ENCODE data around the gene BRD3.
A peak's percentile ranks its signal among the peaks of the same experiment; 100 is the strongest.
"Not testable (repeated sequence)": the region's sequence is repeated elsewhere in the genome, so short reads cannot be mapped to it uniquely, and the experiment has no call there.

The BRD3 gene

DNA sequence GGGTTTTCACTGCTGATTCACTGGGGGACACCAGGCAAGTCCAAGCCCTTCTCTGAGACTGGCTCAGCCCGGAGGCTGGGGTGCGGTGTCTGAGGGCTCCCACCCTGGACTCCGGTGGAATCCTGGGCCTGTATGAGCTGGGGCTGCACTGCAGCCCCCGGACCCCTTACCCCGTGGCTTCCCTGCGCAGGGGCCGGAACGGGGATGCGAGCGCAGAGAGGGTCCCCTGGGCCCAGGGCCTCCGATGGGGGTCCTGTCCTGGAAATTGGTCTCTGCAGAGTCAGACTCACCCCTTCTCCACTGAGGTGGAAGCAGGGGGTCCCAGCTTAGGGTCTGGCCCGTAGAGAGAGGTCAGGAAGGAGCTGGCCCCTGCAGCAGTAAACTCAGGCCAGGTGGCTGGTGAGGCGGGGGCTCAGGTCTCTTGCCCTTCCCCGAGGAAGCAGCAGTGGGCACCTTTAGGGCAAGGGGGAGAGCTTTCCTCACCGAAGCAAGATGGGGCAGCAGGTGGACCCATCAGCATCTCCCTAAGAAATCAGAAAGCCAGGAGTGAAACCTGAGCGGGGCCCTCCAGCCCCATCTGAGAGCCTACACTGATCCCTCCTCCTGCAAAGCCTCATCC lies 74.1 kb downstream of the BRD3 start:
- DNase-seq (ENCODE audit: low spot score), result no peak
- no peak for FAIRE-seq

DNA sequence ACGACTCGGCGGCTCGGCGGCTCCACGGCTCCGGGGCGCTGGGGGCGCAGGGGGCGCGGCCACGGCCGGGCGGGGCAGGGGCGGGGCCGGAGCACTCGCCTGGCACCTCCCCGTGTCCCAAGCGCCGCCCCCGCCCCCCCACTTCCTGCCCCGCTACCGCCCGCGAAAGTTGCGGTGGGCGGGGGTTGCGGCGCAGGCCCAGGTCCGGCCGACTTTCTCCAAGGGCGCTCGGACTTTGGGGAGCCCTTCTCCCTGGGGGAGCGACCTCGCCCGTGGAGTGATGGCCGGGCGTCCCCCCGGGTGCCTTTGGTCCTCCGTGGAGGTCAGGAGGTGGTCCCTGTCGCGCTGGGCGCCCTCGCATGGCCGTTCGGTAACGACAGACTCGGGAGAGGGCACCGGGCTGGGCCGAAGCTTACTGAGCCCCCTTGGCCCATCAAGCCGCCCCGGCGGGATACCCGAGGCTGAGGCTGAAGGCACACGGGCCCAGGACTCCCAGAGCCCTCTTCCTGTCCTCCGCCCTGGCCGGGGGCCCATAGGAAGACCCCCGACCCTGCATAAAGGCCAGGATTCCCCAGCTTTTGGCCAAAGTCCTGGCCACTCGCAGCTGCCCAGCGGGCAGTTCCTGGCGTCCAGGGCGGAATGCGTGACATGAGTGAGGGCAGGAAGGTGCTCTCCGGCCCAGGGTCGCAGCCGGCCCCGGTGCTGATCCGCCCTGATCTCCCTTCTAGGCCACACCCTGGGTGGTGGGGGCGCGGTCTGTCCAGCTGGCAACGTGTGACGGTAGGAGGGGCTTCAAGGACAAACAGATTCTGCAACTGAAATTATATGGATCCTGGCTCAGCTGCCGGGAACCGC lies 74.8 kb downstream of the BRD3 start:
- FAIRE-seq, result peak; percentile 85
- DNase-seq (ENCODE audit: low spot score), result peak; percentile 87

DNA sequence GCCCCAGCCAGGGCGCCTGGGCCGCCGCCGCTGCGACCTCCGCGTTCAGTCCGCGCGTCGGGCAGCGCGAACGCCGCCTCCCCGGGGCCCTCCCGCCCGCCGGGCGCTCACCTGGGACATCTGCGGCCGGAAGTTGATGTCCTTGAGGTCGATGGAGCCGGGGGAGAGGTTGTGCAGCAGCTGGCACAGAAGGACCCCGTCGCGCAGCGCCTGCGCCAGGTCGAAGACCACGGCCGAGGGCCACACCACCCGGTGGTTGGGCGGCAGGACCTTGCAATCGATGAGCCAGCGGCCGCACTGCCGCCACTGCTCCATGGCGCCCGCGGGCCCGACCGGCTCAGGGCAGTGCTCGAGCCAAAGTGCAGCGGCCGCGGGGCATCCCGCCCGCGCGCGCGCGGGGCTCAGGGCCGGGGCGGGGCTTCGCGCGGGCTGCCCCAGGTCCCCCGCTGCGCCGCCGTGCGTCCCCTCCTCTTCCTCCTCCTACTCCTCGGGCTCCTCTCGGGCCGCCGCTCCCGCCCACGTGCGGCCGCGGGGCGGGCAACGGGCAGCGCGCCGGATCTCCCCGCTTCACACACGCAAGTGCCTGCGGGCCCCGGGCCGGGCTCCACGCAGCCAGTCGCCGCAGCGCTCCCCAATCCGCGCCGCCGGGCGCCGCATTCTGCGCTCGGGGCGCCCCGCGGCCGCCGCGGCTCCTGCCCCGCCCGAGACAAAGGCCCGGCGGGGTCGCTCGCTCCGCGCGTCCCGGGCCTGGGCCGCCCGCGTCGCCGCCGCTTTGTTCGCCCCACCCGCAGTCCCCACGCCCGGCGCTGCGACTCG lies 75.7 kb downstream of the BRD3 start, which contains the start of gene VAV2:
VAV2 (minus strand) TSS at position 361 of the 816 bp plus-strand sequence; CDS start at position 315, 46 bp downstream.
- FAIRE-seq, result no peak
- peak; percentile 83 for DNase-seq (ENCODE audit: low spot score)

DNA sequence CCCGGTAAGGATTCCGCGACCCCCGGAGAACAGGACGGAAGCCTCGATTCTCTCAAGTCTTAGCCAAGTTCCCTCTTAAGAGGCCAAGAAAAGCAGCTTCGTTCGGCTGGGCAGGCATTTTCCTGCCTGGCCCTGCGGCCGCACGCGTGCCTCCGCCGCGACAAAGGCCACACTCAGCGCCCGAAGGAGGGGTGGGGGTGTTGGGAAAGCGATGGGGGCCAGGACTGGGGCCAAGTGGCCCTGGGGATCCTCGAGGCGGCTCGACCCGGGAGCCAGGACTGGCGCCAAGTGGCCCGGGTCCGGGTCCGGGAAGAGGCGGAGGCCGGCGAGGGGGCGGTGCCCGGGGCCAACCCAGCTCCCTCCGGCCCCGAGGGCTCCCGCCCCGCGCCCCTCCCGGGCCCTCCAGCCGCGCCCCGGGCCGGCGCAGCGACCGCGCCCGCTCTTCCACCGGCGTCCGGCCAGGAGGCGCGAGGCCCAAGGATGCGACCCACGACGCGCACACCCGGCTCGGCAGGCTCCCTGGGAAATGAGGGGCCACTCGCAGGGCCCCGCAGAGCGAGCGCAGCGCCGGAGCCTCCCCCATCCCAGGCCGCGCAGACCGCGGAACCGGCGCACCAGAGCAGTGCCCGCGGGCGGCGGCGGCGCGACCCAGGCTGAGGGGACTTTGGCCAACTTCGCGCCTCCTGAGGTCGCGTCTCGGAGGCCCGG lies 76.5 kb downstream of the BRD3 start:
- FAIRE-seq, result no peak

DNA sequence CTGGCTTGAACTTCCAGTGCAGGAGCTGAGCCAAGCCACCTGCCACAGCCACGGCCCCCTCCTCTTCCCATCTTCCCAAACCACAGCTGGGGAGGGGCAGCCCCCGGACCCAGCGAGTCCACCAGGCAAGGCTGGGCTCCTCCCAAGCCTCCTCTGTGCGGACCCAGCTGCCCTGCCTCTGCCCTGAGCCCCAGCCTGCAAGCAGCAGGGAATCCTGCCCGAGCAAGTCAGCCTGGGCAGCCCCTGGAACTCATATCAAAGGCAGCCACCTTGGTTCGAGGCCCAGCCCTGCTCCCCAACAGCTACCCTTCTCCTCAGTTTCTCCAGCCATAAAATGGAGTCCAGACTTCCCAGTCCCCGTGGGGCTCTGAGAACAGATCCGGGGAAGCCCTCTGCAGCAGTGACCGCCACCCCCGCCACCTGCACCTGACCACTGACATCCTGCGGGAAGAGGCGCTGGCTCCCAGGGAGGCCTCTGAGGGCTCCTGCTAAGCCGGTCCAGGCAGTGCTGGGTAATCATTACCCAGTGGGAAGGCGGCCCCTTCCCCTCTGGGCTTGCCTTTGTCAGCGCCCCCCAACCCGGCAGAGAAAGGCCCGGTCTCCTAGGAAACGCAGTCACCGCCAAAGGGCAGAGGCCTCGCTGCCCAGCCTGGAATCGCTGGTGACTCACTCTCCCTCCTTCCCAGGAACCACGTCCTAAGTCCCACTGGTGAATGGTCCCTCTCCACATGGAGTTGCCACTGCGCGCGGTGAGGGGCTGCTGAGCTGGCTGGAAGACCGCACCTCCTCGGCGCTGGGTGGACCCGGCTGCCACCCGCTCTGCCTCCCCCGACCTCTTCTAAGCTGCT lies 77.2 kb downstream of the BRD3 start:
- FAIRE-seq (no peak), DNase-seq (ENCODE audit: low spot score) (peak; percentile 56)

More for the DNA sequence above, 76.5 kb downstream of the BRD3 start:
- DNase-seq (ENCODE audit: low spot score), result peak; percentile 31

DNA sequence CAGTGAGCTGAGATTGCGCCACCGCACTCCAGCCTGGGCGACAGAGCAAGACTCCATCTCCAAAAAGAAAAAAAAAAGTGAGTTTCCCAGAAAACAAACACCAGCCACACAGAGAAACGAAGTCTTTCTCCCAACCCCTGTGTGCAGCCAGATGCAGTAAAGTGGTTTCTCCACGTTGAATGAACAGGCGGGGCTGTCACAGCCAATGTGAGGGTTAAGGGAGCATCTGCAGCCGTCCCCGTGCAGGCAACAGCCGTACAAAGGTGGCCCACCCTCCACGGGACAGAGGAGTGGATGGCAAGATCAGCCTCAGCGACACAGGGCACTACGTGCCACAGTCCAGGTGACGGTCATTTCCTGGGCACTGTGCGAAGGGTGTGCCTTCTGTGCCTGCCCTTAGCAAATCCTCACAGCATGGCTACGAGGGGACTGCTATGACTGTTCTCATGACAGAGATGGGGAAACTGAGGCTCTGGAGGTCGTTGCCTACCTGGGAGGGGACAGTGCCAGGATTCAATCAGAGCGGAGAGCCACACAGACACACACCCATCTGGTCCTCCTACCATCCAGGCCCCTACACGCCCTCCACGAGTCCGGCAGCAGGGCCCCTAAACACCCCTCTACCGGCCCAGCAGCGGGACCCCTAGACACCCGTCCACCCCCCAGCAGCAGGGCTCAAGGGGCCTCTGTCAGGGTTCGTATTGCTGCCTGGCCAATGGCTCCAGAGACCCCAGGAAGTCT lies 78.0 kb downstream of the BRD3 start:
- no peak for FAIRE-seq
- DNase-seq (ENCODE audit: low spot score), result no peak

DNA sequence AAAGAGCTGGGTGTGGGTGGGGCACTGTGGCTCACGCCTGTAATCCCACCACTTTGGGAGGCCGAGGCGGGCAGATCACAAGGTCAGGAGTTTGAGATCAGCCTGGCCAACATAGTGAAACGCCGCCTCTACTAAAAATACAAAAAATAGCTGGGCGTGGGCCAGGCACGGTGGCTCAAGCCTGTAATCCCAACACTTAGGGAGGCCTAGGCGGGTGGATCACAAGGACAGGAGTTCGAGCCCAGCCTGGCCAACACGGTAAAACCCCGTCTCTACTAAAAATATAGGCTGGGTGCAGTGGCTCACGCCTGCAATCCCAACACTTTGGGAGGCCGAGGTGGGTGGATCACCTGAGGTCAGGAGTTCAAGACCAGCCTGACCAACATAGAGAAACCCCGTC lies 79.1 kb downstream of the BRD3 start:
- not testable (repeated sequence) for DNase-seq (ENCODE audit: low spot score); FAIRE-seq

DNA sequence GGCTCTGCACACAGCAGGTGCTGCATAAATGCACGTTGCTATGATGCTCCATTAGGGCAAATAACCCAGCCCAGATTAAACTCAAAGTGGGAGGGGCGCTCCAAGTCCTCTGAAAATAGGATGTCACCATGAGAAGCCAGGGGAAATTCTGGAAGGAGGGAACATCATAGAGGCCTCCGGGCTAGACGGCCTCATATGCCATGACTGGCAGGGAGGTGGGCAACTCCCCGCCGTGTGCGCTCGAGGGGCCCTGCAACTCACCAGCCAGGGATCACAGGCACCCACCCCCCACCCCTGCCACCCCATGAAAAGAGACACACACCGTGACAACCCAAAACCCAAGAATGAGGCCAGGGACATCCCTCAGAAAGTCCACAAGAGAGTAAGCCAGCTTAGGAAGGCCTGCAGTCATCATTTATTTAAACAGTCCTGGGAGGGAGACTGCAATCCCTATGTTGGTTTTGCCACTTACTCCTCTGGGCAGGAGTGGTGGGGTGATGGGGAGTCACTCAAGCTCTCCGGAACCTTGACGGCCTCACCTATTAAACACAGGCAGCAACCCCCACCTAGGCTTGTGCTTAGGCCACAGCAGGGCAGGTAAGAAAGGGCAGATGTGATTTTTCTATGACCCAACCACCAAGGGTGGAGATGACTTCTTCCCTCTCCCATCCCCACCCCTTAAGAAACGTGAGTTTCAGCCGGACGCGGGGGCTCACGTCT lies 79.7 kb downstream of the BRD3 start:
- DNase-seq (ENCODE audit: low spot score), result no peak
- no peak for FAIRE-seq

DNA sequence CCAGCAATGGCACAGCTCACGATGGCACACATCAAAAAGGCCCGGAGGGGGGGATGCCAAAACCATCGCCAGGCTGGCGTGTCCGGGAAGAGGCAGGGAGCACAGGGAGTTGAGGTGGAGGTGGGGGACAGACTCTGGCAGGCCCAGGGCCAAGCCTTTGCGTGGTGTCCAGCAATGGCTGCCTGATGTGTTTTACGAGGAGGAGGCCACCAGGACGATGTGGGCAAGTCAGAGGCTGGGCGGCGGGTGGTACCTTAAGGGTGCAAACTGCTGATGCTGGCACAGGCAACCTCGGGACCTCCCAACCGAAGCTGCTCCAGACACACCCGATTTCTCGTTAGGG lies 80.4 kb downstream of the BRD3 start:
- no peak for DNase-seq (ENCODE audit: low spot score)
- FAIRE-seq, result no peak

DNA sequence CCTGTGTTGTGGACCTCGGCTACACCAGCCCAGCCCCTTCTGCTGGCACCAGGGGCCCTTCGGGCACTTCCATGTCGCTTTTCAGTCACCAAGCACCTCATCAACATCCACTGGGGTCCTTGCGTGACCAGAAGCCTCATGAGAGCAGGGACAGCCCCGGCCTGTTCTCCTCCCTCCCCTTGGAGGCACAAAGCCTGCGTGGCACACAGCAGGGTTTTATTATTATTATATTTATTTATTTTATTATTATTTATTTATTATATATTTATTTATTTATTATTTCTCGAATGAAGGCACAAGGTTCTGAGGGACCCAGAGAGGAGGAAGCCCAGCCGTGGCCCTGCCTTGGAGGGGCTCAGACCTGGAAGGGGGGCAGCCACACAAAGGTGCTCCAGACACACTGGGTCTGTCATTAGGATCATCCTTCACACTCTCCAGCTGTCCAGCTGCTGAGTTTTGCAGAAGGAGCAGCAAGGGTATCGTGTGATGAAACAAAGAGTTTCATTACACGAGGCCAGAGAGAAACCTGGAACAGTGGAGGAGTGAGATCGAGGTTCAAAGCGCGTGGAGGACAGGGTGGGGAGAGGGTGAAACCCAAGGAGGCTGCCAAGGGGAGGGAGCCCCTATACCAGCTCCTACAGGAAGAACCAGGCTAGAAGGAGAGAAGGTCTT lies 80.9 kb downstream of the BRD3 start:
- no peak for FAIRE-seq

DNA sequence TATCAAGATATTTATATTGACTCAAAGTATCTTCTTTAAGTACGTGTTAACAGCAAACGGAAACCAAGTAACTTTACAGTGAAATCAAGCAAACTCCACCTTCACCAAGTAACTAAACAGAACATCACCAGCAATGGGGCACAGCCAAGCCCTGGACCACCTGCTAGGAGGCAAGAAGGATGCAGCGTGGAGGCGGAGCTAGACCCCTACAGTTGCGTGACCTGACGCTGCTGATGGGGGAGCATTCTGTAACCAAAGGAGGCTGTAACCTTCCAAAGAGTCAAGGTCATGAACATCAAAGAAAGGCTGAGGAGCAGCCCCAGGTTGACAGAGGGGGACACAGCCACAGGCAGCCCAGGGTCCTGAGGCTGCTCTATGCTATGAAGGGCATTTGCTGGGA lies 81.8 kb downstream of the BRD3 start:
- no peak for FAIRE-seq

More for the DNA sequence above, 80.9 kb downstream of the BRD3 start:
- no peak for DNase-seq (ENCODE audit: low spot score)

DNA sequence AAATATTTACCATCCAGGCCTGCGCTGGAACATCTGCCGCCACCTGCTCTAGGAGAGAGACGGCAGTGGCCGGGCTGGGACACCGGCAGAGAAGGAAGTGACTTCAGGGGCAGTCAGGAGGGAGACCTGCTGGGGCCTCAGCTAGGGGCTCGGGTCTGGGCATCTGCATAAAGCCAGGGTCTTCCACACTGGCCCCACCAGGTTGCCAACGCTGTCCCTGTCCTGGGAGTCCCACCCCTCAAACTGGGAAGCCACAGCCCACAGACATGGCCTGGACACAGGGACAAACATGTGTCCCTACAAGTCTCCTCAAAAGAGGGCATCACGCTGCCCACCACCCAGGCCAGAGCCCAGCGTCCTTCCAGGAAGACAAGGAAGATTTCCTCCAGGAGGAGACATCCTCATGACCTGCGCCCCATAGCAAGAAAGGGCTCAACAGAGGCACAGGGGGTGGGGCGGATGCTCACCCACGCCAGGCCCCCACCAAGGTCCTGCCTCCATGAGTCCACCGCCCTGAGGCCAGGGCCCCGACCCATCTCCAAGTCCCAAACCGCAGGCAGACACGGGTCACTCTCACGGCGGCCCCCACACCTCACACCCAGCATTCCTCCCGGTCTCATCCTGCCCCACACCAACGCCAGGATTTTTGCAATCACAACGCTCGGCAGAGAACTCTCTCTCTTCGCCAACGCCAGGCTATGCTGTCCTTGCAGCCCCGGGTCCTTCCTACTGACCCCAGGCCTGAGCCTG lies 84.7 kb downstream of the BRD3 start:
- no peak for FAIRE-seq
- DNase-seq (ENCODE audit: low spot score), result no peak

More for the DNA sequence above, 81.8 kb downstream of the BRD3 start:
- DNase-seq (ENCODE audit: low spot score), result no peak

DNA sequence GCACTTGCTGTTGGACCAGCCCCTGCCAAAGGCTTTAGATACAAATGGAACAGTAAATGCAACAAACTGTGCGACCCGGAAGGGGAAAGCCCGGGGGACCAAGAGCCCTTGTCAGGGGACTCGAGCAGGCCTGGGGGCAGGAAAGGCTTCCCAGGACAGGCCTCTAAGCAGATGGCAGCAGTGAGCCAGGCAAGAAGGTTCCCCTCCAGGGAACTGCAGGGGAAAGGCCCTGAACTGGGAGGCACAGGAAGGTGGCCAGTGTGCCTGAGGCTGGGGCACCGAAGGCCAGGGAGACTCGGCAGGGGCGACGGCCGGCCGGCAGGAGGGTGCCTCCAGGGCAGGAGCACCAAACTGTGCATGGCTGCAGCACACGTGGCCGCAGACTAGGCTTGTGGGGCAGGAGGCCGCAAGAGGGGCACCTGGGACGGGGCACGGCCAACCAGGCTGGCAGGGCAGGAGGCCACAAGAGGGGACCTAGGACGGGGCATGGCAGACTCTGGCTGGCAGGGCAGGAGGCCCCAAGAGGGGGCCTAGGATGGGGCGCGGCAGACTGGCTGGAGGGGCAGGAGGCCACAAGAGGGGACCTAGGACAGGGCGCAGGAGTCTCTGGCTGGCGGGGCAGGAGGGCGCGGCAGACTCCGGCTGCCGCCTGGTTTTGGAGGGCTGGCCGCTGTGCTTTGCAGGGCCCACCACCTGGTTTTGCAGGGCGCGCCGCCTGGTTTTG lies 85.7 kb downstream of the BRD3 start:
- FAIRE-seq (no peak), DNase-seq (ENCODE audit: low spot score) (no peak)

DNA sequence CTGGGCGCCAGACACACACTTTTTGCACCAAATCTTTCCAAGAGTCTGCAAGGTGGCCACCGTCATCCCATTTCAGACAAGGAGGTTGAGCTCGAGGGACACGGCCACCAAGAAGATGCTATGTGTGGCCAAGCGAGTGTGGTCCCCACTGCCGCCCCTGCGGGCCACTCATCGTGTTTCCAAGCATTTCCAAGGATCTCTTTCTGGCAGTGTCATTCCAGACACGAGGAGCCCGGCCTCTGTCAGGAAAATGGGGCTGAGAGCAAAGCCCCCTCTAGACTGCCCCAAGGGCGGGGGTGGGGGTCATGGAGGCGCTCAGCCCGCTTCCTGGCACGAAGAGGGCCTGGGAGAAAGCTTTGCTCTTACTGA lies 86.3 kb downstream of the BRD3 start:
- FAIRE-seq (no peak), DNase-seq (ENCODE audit: low spot score) (no peak)

DNA sequence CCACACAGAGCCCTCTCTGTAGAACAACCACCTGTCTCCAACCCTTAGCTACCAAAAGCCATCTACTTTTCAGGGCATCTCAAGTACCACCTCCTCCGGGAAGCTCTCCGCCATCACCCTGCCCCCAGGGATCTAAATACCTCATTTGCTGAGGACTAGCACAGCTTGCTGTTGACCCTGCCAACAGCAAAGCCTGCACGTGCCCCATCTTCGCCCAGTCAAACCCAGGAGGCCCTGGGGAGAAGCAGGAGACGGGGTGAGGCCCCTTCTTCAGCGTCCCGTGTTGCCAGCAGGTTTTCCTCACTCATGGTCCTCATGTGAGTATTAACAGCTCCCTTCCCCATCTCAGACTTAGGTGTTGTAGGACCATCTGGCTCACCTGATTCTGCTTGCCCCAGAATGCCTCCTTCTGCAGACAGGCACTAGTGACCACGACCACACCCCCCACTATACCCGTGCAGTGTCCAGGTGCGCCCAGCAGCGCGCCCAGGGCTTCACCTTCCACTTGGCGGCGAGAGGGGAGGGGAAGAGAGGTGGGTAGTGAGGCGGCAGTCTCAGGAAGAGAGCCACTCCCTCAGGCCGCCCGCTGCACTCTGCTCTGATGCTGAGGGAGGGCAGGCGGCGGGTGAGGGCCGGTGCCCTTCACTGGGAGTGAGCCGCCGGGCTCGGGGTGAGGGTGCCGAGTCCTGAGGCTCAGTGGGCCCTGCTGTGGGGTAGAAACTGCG lies 86.8 kb downstream of the BRD3 start:
- FAIRE-seq (no peak), DNase-seq (ENCODE audit: low spot score) (no peak)
